Subcutaneous preadipocyte (primary cell): ENCODE data around the gene NOX3. TPM values are rescaled to one million over a fixed set of nuclear protein-coding genes. Genes with fewer than 3 reads are reported as not detected.

Source experiments
- total RNA-seq: library from RNA; depleted of rRNA; stranded (reverse); fragments of >200 nt; gene quantifications from 2 replicates; pipeline ENCODE4 v1.2.3, GENCODE V29; 2012

Gene NOX3, protein sequence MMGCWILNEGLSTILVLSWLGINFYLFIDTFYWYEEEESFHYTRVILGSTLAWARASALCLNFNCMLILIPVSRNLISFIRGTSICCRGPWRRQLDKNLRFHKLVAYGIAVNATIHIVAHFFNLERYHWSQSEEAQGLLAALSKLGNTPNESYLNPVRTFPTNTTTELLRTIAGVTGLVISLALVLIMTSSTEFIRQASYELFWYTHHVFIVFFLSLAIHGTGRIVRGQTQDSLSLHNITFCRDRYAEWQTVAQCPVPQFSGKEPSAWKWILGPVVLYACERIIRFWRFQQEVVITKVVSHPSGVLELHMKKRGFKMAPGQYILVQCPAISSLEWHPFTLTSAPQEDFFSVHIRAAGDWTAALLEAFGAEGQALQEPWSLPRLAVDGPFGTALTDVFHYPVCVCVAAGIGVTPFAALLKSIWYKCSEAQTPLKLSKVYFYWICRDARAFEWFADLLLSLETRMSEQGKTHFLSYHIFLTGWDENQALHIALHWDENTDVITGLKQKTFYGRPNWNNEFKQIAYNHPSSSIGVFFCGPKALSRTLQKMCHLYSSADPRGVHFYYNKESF
- total RNA-seq, result not detected in 2 replicates

GRCh38 chr6:155455766-155456165 is at the start of gene NOX3:
TSS of gene NOX3 (minus strand) at chr6:155455839. CDS start at chr6:155455800, 39 bp downstream.

Other genes with a start within 250 kb of the NOX3 start
- not detected in 2 replicates for gene CLDN20, start 191.8 kb downstream of the NOX3 start, total RNA-seq
- gene TFB1M, start 141.4 kb downstream of the NOX3 start, total RNA-seq, result 16.9 and 30.1 TPM in 2 replicates